NCI-H2171 (cell line): ENCODE measurements around the gene NCDN.
A peak's percentile ranks its signal among the peaks of the same experiment; 100 is the strongest.

Source experiments
- DNase-seq: peaks from one replicate; lab custom pipeline; 2025; lab: John Stamatoyannopoulos, UW

The NCDN gene, protein sequence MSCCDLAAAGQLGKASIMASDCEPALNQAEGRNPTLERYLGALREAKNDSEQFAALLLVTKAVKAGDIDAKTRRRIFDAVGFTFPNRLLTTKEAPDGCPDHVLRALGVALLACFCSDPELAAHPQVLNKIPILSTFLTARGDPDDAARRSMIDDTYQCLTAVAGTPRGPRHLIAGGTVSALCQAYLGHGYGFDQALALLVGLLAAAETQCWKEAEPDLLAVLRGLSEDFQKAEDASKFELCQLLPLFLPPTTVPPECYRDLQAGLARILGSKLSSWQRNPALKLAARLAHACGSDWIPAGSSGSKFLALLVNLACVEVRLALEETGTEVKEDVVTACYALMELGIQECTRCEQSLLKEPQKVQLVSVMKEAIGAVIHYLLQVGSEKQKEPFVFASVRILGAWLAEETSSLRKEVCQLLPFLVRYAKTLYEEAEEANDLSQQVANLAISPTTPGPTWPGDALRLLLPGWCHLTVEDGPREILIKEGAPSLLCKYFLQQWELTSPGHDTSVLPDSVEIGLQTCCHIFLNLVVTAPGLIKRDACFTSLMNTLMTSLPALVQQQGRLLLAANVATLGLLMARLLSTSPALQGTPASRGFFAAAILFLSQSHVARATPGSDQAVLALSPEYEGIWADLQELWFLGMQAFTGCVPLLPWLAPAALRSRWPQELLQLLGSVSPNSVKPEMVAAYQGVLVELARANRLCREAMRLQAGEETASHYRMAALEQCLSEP

DNA sequence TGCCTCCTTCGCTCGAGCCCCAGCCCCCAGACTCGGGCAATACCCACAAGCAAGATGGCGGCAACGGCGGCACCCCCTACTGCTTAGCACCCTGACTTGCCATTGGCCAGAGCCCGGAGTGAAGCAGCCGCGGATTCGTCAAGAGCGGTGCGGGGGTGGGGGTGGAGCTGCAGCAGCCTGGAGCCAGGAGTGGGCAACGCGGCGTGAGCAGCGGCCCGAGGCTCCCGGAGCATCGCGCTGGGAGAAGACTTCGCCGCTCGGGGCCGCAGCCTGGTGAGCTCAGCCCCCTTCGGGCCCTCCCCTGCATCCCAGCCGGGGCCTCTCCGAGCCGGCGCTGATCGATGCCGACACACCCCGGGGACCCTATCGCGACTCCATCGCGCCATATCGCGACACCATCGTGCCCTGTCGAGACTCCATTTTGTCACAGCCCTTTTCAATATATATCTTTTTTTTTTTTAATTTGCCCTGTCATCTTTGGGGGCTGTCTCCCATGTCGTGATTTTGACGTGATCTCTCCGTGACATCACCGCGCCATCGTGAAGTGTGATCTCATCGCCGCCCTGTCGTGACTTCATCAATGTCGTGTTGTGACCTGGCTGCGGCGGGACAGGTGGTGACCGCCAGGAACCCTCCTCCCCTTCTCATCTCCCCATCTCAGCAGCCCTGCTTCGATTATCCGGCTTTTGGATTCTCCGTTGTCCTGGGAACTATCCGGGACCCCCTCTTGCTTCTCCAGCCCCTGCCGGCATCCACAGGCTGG, at the start of gene NCDN:
Gene NCDN (plus strand): TSS at position 189 of the 763 bp plus-strand sequence. CDS start 392 bp downstream, at position 581.
- DNase-seq: peak; percentile 95

DNA sequence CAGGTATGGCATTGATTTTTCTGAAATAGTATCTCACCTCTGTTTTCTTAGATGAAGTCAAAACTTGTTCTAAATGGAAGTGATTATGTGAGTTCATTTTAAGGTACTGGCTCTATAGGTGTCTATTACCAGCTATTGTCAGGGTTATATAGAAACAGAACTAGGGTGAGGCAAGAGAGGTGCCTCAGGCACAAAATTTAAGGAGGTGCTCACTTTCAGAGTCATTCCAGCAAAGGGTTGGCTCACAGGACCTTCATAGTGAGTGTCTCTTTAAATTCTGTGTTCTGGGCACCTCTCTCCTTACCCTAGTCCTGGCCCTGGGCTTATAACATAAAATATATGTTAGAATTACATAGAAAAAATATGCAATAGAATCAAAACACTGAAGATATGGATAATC, 49.7 kb upstream of the NCDN start:
- no peak for DNase-seq

DNA sequence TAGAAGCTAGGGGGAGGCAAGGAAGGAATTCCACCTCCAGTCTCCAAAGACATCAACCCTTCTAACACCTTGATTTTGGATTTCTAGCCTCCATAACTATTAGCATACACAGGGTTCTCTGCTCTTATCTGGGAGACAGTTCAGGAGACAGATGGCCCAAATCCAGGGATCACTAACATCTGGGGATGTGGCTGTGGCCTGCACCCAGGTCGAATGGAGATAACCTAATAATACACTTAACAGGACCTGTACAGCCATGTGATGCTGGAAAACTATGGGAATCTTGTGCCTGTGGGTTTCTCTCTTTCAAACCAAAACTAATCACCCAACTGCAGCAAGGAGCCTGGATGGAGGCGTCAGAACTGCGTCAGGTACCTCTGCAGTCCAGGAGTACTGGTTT, 48.0 kb upstream of the NCDN start:
- no peak for DNase-seq

DNA sequence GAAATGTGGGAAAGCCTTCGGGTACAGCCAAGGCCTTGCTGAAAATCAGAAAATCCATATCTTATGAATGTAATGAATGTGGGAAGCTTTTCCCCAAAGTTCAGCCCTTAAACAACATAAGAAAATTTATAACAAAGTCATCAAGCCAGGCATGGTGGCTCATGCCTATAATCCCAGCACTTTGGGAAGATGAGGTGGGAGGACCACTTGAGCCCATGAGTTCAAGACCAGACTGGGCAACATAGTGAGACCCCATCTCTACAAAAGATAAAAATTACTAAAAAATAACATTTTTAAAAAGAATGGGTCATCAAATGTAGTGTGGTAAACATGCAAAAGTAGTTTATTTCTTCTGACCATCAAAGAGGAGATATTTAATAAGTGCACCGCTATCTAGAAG, 46.3 kb upstream of the NCDN start:
- no peak for DNase-seq

DNA sequence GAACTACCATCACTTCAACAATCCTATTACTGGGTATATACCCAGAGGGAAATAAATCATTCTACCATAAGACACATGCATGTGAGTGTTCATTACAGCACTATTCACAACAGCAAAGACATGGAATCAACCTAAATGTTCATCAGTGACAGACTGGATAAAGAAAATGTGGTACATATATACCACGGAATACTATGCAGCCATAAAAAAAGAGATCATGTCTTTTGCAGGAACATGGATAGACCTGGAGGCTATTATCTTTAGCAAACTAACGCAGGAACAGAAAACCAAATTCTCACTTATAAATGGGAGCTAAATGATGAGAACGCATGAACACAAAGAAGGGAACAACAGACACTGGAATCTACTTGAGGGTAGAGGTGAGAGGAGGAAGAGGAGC, 39.4 kb upstream of the NCDN start:
- DNase-seq: no peak

DNA sequence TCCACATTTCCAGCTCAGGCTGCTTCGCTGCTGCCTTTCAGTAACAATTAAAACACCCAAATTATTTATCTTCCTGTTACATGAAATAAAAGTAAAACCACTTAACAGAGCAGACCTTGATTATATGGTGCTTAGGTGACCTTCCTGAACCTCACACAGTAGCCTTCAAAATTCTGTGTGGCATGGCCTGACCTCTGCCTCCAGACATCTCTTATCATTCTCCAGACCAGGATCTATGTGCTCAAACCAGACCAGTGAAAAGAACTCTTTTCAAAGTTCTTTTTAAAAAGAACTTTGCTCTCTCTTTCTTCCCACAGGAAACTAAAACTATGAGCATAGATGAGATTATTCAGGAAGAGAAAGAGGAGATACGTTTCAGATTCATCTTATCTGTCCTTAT, 38.2 kb upstream of the NCDN start:
- no peak for DNase-seq

DNA sequence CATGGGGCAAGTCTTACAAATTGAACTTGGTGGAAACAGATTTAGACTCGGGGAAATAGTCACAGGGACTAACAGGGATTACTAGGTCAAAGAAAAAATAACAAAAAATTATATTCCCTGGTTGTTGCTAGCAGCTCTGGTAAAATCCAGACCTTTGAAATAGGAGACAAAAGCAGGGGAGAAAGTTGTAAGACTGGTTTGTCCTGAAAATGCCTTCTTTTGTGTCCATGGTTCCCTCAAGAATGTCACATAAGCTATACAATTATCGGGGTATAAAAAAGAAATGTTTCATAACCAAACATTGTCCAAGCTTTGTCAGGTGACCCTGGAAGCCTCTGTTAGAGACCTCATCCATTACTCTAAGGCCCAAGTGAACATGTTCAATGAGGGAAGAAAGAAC, 33.5 kb upstream of the NCDN start:
- no peak for DNase-seq

DNA sequence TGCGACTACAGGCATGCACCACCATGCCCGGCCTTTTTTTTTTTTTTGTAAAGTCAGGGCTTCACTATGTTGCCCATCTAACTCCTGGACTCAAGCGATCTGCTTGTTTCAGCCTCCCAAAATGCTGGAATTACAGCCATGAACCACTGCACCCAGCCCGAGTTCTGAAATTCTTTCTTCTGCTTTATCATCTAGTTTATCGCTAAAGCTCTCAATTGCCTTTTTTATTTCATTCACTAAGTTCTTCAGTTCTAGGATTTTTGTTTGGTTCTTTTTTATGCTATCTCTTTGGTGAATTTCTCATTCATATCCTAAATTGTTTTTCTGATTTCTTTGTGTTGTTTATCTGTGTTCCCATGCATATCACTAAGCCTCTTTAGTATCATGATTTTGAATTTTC, 27.4 kb upstream of the NCDN start:
- no peak for DNase-seq

DNA sequence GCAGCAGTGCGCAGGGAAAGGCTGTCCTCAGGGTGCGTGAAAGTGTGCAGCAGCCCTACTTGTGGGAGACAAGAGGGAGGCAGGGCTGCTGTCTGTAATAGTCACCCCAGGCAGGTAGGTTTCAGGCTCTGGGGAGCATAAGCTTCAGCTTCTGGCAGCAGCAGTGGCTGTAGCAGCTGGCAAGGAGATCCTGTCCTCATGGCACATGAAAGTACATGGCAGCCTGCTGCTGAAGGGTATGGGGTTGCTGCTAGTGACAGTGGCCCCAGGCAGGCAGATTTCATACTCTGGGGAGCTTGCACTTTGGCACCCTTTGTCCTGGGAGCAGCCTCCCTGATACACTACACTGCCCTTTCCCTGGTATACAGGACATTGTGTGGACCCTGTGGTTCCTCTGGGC, 26.7 kb upstream of the NCDN start:
- no peak for DNase-seq

DNA sequence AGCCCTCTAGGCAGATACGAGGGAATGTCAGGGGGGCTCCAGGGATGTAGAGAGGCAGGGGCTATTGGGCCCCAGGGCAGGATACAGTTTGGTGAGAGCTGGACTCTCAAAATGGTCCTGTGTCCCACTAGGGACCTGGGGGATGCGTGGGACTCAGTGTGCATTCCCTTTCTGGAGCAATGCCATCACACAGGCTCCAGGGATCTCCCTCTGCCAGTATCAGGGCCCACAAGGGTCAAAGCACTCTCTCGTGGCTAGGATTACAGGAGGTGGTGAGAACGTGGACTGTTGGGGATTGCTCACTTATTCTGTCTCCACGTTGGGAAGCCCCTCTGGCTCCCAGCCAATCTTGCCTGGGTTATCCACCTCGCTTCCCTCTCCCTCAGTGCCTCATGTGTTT, 26.2 kb upstream of the NCDN start:
- DNase-seq: no peak

DNA sequence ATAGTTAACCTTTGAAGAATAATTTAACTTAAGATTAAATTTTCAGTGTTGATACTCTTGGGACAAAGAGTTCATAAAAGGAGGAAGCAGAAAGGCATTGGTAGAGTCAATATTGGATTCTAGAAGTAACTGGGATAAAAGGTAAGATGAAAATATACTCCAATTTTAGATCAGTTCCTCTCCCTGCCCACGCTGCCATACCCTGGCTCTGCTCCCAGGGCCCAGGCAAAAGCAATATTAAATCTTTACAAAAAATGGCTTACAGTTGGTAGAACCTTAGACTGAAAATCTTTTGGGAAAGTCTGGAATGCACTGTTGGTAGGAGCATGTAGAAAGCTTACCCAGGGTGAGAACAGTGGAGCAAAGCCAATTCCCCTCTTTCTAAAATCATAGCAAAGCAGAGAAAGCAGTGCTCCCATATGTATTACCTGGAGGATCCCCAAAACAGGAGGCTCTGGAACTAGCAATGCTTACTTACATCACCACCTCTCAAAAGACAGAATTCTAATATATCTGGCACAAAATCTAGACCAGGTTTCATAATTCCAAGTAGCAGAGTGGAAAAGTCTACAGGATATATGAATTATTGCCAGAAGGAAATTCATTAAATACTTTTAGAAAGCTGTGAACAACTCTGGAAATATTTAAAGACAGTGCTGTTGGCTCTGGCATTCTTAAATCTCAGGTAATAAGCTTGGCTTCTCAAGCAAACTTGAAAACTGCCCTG, 24.9 kb upstream of the NCDN start:
- no peak for DNase-seq

DNA sequence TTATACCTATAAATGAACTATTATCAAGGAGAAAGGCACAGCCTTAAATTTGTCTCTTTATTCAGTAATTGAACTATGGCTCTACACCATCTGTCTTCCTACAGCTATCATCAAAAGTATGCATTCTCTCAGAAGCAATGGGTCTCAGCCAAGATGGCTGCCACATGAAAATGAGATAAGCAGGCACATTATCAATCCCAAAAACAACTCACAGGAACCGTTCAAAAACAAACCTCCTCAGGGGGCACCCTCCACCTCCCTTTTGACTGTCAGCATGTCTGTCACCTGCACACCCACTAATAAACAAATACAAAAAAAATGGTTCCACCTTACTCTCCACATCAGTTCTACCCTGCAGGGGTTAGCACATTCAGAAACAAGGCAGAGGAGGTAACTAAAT, 24.0 kb upstream of the NCDN start:
- DNase-seq: no peak

DNA sequence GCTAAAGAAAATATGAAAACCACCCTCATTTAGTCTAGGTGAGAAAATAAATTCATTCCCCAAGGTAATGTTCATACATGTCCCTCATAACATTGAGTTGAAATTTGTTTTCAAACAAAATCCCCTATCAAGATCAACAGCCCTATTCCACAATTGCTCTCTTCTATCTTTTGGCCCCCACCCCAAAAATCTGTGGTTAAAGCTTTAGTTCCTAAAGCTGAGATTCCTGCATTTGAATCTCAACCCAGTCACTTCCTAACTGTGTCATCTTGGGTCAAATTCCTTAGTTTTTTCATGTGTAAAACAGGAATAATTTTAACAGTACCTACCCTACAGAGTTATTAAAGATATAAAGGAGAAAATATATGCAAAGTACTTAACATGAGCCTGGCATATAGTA, 22.4 kb upstream of the NCDN start:
- DNase-seq: no peak

DNA sequence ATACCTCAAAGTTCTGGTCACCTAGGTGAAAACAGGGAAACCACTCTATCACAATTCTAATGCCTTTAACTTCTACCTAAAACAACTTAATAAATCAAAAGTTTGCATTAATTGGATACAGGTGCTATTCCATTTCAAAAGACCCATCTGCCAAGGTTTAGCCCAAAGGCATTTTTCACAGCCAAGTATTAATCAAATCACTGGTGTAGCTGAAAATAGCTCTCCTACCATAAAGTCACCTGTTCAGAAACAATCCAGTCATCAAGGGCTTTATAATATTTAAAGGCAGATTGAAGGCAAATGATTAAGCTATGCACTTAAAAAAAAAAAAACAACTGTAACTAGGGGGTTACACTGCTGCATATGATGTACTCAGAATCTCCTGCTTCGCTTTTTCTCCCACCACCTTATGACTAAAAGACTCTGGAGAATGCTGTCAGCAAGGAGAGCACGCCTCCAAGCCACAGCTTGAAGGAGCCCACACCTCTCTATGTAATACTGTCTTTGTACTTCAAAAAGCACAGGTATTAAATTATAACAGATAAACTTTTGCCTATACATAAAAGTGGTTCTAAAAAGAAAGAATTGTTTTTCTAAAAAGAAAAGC, 20.9 kb upstream of the NCDN start:
- DNase-seq: no peak

DNA sequence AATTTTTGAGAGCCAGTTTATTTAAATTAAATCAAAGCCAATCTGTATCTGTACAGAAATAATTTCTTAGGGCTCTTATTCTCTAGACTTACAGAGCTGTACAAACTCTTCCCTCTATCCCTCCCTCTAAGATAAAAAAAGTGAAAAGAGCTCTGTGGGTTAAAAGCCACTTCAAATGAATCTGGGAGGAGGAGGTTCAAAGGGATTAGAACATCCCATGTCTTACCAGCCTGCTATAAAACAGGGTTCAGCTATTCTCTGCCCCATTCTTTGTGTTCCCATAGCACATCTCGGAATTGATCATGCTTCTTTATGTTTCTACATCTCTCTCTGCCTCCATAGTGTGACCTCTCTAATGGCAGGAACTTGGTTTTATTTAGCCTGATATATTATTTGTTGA, 19.8 kb upstream of the NCDN start:
- no peak for DNase-seq

DNA sequence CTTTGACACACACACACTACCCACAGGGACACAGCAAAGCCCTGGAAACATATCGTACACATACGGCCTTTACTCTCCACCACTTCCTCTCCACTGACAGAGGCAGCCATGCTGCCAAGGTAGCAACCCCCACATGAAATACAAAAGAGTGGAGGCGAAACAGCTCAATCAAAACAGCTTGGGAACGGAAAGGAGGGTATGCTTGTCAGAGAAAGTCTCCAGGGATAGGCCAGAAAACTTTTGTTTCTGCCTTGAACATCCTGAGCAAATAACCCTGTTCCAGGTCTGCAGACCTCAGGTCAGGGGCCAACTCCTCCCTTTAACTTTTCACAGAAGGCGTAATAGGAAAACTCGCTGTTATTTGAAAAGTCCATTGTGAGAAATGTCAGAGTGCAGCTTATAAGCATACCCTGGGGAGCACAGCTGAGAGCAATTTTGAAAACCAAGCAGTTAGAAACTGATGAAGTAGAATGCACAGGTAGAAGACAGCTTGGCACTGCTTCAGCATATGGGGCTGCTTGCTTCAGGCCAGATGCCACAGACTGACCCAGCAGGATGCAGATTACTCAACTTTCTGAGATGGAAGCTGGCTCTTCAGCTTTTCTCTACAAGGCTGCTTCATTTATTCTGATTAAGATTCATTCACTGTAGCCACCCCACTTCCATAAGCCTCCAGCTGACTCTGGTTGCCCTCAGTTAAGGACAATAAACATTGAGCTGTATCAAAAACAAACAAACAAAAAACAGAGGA, 18.4 kb upstream of the NCDN start:
- DNase-seq: peak; percentile 61

DNA sequence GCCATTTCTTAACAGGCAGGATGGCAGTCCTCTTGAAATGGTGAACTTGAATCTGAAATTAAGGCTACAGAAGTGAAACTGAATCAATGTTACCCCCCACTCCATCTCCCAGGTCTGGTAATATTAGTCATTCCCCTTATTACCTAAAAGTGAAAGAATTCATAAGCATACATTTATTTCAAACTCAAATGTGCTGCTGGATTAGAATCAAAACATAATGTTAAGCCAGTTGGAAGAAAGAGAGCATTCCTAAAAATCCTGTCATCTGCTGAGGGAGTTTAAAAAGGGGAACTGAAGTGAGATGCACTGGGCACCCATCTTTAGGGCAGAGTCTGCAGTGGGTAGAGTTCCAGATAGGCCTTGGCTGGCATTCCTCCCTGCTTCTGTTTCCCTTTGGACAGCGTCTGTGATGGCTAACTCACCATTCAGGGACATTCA, 17.8 kb upstream of the NCDN start:
- DNase-seq: no peak

DNA sequence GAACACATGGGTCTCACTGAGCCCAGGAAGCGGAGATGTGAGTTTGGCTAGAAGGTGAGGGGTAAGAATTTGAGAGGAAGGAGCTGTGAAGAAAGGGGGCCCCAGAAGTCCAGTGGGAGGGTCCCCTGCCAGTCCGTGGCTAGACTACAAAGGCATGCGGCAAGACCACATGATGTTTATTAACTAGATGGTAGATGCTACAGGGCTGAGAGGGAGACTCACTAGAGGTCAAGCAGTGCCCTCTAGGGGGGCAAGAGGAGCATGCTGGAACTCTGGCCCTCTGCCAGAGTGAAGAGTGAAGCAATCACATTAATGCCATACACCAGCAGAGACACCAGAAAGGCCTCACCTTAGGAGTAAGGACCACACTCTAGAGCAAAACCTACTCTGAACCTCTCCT, 12.6 kb upstream of the NCDN start:
- peak; percentile 16 for DNase-seq

DNA sequence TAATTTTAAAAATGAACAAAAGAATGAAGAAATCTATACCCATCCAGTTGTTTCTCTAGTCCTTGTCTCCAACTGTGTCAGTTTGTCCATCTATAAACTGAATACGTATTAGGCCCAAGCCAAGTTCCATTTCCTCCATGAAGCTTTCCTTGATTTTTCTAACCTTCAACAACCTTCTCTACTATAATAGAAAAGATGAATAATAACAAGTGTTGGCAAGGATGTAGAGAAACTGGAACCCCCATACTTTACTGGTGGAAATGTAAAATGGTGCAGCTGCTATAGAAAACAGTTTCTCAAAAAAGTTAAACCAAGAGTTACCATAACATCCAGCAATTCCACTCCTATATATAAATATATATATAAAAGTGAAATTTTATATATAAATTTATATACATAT, 11.0 kb upstream of the NCDN start:
- no peak for DNase-seq

DNA sequence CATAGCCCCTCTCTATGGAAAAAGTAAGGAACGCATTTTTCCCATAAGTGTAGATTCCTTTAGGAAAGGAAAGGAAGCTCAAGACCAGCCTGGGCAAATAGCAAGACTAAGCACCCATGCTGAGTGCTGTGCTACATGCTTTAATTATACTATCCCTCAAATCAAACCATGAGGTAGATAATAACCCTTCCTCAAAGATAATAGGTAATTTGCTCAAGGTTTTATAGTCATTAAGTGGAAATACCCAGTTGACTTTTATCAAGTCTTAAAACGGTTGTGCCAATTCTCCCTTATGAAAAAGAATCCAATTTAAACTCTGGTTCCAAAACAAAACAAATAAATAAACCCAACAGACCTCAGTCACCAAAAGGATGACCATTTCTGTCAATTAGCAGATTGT, 3.7 kb upstream of the NCDN start:
- DNase-seq: no peak
